H9 (cell line): ENCODE data around the gene ERMP1. TPM values are rescaled to one million over a fixed set of nuclear protein-coding genes. Genes with fewer than 3 reads are reported as not detected.

Experiments used
- DNase-seq: peaks from one replicate; pipeline ENCODE4 v3.0.0-alpha.2; 2017
- H2AFZ ChIP-seq: one replicate; pipeline ENCODE4 v1.6.1; 2013; ENCODE audit warnings: mild to moderate bottlenecking, low read length, control low read depth, moderate library complexity
- H2AK5ac ChIP-seq: 2 replicates; pipeline ENCODE4 v1.6.1; 2013; ENCODE audit warnings: low read length, control low read depth, mixed read lengths; ENCODE audit not compliant: insufficient read length
- H2BK120ac ChIP-seq: one replicate; pipeline ENCODE4 v1.6.1; 2013; ENCODE audit warnings: low read depth, mild to moderate bottlenecking, low read length, control low read depth, inconsistent platforms; ENCODE audit not compliant: poor library complexity, severe bottlenecking
- H2BK12ac ChIP-seq: 2 replicates; pipeline ENCODE4 v1.6.1; 2013; ENCODE audit warnings: low read length, control low read depth, mixed read lengths, low read depth; ENCODE audit not compliant: insufficient read length
- H2BK15ac ChIP-seq: 2 replicates; pipeline ENCODE4 v1.6.1; 2013; ENCODE audit warnings: low read depth, low read length, control low read depth
- H2BK20ac ChIP-seq: one replicate; pipeline ENCODE4 v1.6.1; 2013; ENCODE audit warnings: low read depth, mild to moderate bottlenecking, low read length, control low read depth, inconsistent platforms; ENCODE audit not compliant: poor library complexity, severe bottlenecking
- H2BK5ac ChIP-seq: 2 replicates; pipeline ENCODE4 v1.6.1; 2013; ENCODE audit warnings: low read length, control low read depth, mixed read lengths; ENCODE audit not compliant: insufficient read length
- H3K14ac ChIP-seq: 2 replicates; pipeline ENCODE4 v1.6.1; 2013; ENCODE audit warnings: low read length, control low read depth; ENCODE audit not compliant: insufficient read depth
- H3K18ac ChIP-seq: 2 replicates; pipeline ENCODE4 v1.6.1; 2013; ENCODE audit warnings: low read depth, mild to moderate bottlenecking, mixed read lengths, low read length, control low read depth; ENCODE audit not compliant: insufficient read length
- H3K23ac ChIP-seq: 2 replicates; pipeline ENCODE4 v1.6.1; 2013; ENCODE audit warnings: low read length, control low read depth, mixed read lengths, low read depth; ENCODE audit not compliant: insufficient read length
- H3K23me2 ChIP-seq: 2 replicates; pipeline ENCODE4 v1.6.1; 2013; ENCODE audit warnings: low read depth, mild to moderate bottlenecking, mixed read lengths, low read length, control low read depth; ENCODE audit not compliant: insufficient read length, poor library complexity, severe bottlenecking
- H3K27ac ChIP-seq: 2 replicates; pipeline ENCODE4 v1.5.1; 2013; ENCODE audit warnings: low read length, control low read depth, mixed read lengths, low read depth; ENCODE audit not compliant: insufficient read length
- H3K27me3 ChIP-seq: 2 replicates; pipeline ENCODE4 v1.6.1; 2013; ENCODE audit warnings: low read length, control low read depth, inconsistent platforms; ENCODE audit not compliant: insufficient read depth
- H3K4ac ChIP-seq: 2 replicates; pipeline ENCODE4 v1.6.1; 2013; ENCODE audit warnings: low read depth, mild to moderate bottlenecking, control low read depth, inconsistent platforms, low read length, moderate library complexity
- H3K4me1 ChIP-seq: 2 replicates; pipeline ENCODE4 v1.6.1; 2013; ENCODE audit warnings: low read length, control low read depth, inconsistent platforms; ENCODE audit not compliant: insufficient read depth
- H3K4me2 ChIP-seq: 2 replicates; pipeline ENCODE4 v1.6.1; 2013; ENCODE audit warnings: low read length, control low read depth, mixed read lengths; ENCODE audit not compliant: insufficient read length, insufficient read depth
- H3K56ac ChIP-seq: 2 replicates; pipeline ENCODE4 v1.6.1; 2013; ENCODE audit warnings: low read depth, mild to moderate bottlenecking, mixed read lengths, low read length, control low read depth; ENCODE audit not compliant: insufficient read length
- H3K79me1 ChIP-seq: 2 replicates; pipeline ENCODE4 v1.6.1; 2013; ENCODE audit warnings: low read depth, mild to moderate bottlenecking, moderate library complexity, low read length, control low read depth, inconsistent platforms; ENCODE audit not compliant: insufficient read depth, poor library complexity, severe bottlenecking
- H3K79me2 ChIP-seq: 2 replicates; pipeline ENCODE4 v1.6.1; 2013; ENCODE audit warnings: low read length, control low read depth, inconsistent platforms; ENCODE audit not compliant: insufficient read depth
- H3K9ac ChIP-seq: 2 replicates; pipeline ENCODE4 v1.6.1; 2013; ENCODE audit warnings: low read length, control low read depth, mixed read lengths; ENCODE audit not compliant: insufficient read length; ENCODE audit errors: extremely low read depth
- H3K9me3 ChIP-seq: one replicate; pipeline ENCODE4 v1.6.1; 2013; ENCODE audit warnings: low read depth, low read length, inconsistent platforms; ENCODE audit not compliant: control insufficient read depth
- H3T11ph ChIP-seq: one replicate; pipeline ENCODE4 v1.6.1; 2013; ENCODE audit warnings: mild to moderate bottlenecking, low read length, control low read depth, inconsistent platforms
- H4K20me1 ChIP-seq: one replicate; pipeline ENCODE4 v1.6.1; 2013; ENCODE audit not compliant: control insufficient read depth, insufficient read length, insufficient read depth
- H4K5ac ChIP-seq: 2 replicates; pipeline ENCODE4 v1.6.1; 2013; ENCODE audit warnings: low read depth, mild to moderate bottlenecking, mixed read lengths, low read length, control low read depth; ENCODE audit not compliant: insufficient read length
- H4K8ac ChIP-seq: replicated peaks from 2 replicates; pipeline ENCODE4 v1.6.1; 2013; ENCODE audit warnings: low read length, control low read depth, mixed read lengths, low read depth; ENCODE audit not compliant: insufficient read length
- H4K91ac ChIP-seq: 2 replicates; pipeline ENCODE4 v1.6.1; 2013; ENCODE audit warnings: low read depth, mild to moderate bottlenecking, moderate library complexity, mixed read lengths, low read length, control low read depth; ENCODE audit not compliant: insufficient read length
- H3K27ac Mint-ChIP-seq, 3 experiments: 2 replicates in 2 of 3; 3 replicates in 1 of 3; pipeline ENCODE4 v1.8.0; 2020 to 2021; ENCODE audit warnings: mixed read lengths in 3 of 3, mild to moderate bottlenecking in 1 of 3, moderate library complexity in 1 of 3
- H3K27me3 Mint-ChIP-seq: 2 replicates; pipeline ENCODE4 v1.8.0; 2021; ENCODE audit warnings: low read depth, mild to moderate bottlenecking, moderate library complexity, mixed read lengths
- H3K36me3 Mint-ChIP-seq, 3 experiments: 2 replicates in 2 of 3; 3 replicates in 1 of 3; pipeline ENCODE4 v1.8.0; 2020 to 2021; ENCODE audit warnings: low read depth in 3 of 3, mixed read lengths in 3 of 3; ENCODE audit not compliant: insufficient read depth in 1 of 3
- H3K4me1 Mint-ChIP-seq, 2 experiments: 2 replicates each; pipeline ENCODE4 v1.8.0; 2020; ENCODE audit warnings: mixed read lengths in 2 of 2
- H3K4me3 Mint-ChIP-seq, 2 experiments: 2 replicates in 1 of 2; 3 replicates in 1 of 2; pipeline ENCODE4 v1.8.0; 2020 to 2021; ENCODE audit warnings: mild to moderate bottlenecking in 2 of 2, mixed read lengths in 2 of 2, moderate library complexity in 1 of 2
- H3K9me3 Mint-ChIP-seq, 2 experiments: 2 replicates in 1 of 2; 3 replicates in 1 of 2; pipeline ENCODE4 v1.8.0; 2020; ENCODE audit warnings: mild to moderate bottlenecking in 2 of 2, mixed read lengths in 2 of 2, moderate library complexity in 1 of 2
- WGBS: extraction: QIAGEN DNeasy Blood & Tissue Kit; methylation state at CpG from one replicate; pipeline ENCODE4 v1.1.7; 2013; ENCODE audit warnings: missing lambda C conversion rate, low lambda C conversion rate, mixed read lengths; ENCODE audit not compliant: insufficient read length; ENCODE audit errors: extremely low coverage; 5-methylcytosine and 5-hydroxymethylcytosine counted together
- total RNA-seq: library from RNA; stranded (reverse); gene quantifications from 2 replicates; pipeline ENCODE4 v1.2.1, GENCODE V29; 2021
- TF ChIP-seq, protein P1 (sequence below): fragments of 200-600 bp; sonication (generic); conservative IDR thresholded peaks from 3 replicates; pipeline ENCODE4 v1.8.0; 2021; ENCODE audit warnings: antibody characterized with exemption, mild to moderate bottlenecking

Gene ERMP1
- total RNA-seq, 1 experiment from 2014 or later = 20.2 TPM

- Histone ChIP-seq H4K91ac (no peak overlapping the region), H3K14ac (no peak overlapping the region), H2AK5ac (no peak overlapping the region), H3K79me2 (no peaks in the 10 kb centered on the region), H2BK20ac (no peak overlapping the region), H2BK15ac (no peak overlapping the region), H2BK12ac (no peak overlapping the region), H3K56ac (no peak overlapping the region), H3K4me2 (no peak overlapping the region), H3K18ac (no peak overlapping the region), H2BK5ac (no peak overlapping the region), H3K27me3 (no peaks in the 10 kb centered on the region), H3K9me3 (no peaks in the 10 kb centered on the region), H3K23me2 (no peaks in the 10 kb centered on the region), H3K9ac (no peak overlapping the region), H3K27ac (no peak overlapping the region), H3K4me1 (no peaks in the 10 kb centered on the region), H4K8ac (no peak overlapping the region), H4K5ac (no peak overlapping the region), H3T11ph (no peak overlapping the region), H4K20me1 (no peaks in the 10 kb centered on the region), H2AFZ (no peak overlapping the region), H3K79me1 (no peaks in the 10 kb centered on the region), H2BK120ac (no peak overlapping the region), H3K4ac (no peak overlapping the region), H3K23ac (no peak overlapping the region)
- H3K36me3 Mint-ChIP-seq = peaks cover 6 to 29% (median 29%) of the 10 kb centered on the region in 3 experiments; a peak in 6 of 7 replicates
- no CpG with 5 or more reads among the region's 1 CpG for WGBS
- H3K27ac Mint-ChIP-seq = no peak overlapping the region
- H3K4me1 Mint-ChIP-seq = no peaks in the 10 kb centered on the region
- DNase-seq = no peak
- H3K4me3 Mint-ChIP-seq = no peak overlapping the region
- no peaks in the 10 kb centered on the region for H3K9me3 Mint-ChIP-seq
- TF ChIP-seq, protein P1, sequence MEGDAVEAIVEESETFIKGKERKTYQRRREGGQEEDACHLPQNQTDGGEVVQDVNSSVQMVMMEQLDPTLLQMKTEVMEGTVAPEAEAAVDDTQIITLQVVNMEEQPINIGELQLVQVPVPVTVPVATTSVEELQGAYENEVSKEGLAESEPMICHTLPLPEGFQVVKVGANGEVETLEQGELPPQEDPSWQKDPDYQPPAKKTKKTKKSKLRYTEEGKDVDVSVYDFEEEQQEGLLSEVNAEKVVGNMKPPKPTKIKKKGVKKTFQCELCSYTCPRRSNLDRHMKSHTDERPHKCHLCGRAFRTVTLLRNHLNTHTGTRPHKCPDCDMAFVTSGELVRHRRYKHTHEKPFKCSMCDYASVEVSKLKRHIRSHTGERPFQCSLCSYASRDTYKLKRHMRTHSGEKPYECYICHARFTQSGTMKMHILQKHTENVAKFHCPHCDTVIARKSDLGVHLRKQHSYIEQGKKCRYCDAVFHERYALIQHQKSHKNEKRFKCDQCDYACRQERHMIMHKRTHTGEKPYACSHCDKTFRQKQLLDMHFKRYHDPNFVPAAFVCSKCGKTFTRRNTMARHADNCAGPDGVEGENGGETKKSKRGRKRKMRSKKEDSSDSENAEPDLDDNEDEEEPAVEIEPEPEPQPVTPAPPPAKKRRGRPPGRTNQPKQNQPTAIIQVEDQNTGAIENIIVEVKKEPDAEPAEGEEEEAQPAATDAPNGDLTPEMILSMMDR = no peak
- H3K27me3 Mint-ChIP-seq = no peaks in the 10 kb centered on the region
Observed at GRCh38 chr9:5820425-5820824, 12.5 kb downstream of the ERMP1 start.
